CD4-positive, alpha-beta T cell treated with Interleukin-15 for 1 hour (primary cell): ENCODE results near the gene MPRIP.
"Not testable (repeated sequence)": the region's sequence is repeated elsewhere in the genome, so short reads cannot be mapped to it uniquely, and the experiment has no call there.

ENCODE experiments used
- DNase-seq: peaks from one replicate; pipeline ENCODE4 v3.0.0-alpha.2; 2020

The MPRIP gene

DNA sequence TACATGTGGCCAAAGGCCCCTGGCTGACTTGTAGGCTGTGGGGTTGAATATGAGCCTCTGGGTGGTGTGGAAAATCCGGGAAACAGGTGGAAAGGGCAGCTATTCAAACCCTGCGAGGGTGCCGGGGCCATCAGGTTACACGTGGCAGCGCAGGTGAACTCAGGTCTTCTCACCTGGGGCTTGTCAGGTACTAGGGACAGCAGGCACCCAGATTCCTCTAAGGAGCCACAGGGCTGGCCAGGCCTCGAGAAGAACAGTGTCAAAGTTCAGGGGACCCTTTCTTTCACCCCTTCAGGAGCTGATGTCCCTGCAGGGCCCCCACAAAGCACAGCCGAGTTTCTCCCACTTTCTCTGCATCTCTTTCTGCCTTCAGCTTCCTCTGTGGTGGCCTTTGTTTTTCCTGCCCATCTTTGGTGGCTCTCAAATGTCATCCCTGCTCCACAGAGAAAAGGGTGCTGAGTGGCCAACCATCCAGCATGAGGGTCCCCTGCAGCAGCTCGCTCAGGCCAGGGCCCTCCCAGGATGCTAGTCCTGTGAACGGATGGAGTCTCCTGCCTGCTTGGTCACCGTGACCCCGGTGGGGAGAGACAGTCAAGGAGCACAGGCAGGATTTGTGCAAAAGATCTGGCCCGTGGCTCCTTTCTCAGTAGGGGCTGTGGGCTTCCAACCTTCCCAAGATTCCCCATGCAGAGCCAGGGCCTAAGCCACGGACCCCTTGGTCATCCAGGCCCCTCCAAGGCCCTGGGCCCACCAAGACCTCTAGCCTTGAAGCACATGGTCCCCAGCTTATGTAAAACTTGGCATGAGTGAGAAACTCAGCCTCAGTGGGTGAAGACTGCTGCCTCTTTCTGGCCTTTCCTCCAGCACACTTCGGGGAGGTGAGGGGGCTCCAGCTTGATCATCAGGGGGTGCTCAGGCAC lies 28.2 kb upstream of the MPRIP start:
- DNase-seq = not testable (repeated sequence)

DNA sequence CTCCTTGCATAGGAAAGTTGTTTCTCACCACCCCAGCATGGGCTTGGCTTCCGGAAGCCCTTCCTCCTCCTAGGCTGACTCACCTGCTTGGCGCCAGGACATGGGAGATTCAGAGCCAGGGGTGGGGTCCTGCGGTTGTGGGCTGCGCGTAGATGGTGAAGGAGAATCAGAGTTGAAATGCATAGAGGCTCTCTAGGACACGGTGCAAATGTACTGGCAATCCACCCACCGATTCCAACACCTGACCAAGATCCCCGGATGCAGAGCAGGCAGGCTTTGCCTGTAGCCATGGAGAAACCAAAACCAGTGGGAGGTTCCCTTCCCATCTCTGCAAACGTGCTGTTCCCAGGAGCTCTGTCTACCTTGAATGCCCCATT lies 27.5 kb upstream of the MPRIP start:
- not testable (repeated sequence) for DNase-seq

DNA sequence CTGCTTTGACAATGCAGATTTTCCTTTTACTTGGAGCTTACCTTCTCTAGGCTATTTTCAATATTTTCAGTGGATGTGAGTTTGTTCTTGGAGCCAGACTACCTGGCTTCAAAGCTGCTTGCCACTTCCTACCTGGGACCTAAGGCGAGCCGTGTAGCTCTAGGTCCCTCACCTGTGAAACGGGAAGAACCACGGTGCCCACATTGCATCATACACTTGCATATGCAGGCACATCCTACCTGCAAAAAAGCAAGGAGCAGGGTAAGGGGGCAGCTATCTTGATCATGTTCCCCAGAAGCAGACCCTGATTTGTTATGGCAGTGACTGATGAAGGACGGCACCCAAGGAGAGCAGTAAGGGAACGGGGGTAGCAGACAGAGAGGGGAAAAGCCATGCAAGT lies 27.0 kb upstream of the MPRIP start:
- no peak for DNase-seq

DNA sequence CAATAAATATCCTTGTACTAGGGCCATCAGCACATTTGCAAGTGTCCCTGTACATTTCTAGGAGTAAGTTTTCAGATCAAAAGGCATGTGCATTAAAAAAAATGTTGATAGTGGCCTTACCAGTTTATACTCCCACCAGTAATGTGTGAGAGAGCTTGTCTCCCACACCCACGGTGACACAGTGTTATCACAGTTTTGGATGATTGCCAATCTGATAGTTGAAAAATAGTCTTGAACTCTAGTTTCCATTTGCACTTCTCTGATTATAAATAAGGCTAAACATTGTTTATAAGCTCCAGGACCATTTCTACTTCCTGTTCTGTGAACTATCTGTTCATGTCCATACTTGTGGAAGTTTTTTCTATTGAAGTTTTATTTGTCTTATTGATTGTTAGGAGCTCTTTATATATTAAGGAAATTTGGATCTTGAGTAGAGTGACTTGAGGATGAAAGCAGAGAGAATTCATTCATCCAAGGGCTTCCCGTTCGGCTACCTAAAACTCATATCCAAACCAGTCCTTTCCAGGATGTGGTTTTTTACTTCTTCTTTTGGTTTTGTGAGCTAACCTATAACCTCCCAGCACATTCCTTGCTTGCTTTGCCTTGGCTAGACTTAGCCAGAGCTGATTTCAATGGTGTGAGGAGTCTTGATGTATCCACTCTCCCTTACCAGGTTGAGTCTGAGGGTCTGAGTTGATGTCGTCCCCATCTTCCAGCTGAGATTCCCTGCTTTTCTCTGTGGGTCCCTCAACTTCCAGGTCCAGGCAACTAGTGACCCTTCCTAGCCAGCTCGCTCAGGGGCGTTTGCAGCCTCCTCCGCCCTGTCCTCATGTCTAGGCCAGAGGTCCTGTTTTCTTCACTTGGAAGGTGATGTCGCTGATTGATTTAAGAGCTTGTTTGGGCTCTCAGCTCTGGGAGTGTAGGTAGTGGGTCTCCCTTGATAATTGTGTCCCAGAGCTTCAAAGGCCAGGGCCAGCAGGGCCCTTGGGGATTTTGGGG lies 25.8 kb upstream of the MPRIP start:
- DNase-seq = not testable (repeated sequence)

DNA sequence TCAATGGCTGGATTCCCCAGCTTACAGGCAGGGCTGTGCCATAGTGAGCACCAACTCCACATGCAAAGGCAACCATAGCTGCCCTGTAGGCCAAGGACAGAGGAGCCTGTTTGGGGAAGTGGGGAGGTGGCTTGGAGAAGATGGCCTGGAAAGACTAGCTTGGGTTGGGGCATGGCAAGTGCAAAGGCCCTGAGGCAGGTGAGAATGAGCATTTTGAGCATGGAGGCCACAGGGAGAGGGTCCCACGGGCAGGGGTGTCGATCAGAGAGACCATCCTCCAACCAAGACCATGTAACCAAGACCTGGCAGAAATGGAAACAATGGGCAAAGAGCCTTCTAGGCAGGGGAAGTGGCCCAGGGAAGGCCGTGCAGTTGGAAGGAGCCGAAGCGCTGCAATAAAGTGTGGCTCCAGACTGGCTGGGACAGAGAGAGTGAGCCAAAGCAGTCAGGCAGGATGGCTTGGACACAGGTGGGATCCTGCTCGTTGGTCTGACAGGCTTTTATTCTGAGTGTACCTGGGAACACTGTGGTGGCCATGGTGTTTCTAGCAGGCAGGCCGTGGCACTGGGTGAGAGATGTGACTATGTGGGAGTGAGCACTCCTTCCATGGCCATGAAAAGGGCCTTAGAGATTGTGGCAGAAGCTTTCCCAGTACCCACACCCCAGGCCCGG lies 24.8 kb upstream of the MPRIP start:
- no peak for DNase-seq

DNA sequence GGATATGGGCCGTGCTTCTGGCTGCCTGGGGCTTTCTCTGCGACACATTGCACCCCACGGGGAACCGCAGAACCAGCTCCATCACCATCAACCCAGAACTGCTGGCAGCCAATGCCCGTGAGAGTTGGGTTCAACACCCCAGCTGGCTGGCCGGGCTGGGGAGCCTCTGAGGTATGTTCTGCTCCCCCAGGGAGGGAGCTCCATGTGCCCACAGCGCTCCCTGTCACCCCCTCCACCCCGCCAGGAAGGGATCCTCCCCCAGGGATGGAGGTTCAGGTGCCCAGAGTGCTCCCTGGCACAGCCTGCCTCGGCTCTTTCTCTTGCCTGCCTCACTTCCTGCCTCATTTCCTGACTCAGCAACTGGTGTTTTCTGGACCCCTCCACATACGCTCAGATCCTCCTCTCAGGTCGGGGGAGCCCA lies 24.2 kb upstream of the MPRIP start:
- no peak for DNase-seq

DNA sequence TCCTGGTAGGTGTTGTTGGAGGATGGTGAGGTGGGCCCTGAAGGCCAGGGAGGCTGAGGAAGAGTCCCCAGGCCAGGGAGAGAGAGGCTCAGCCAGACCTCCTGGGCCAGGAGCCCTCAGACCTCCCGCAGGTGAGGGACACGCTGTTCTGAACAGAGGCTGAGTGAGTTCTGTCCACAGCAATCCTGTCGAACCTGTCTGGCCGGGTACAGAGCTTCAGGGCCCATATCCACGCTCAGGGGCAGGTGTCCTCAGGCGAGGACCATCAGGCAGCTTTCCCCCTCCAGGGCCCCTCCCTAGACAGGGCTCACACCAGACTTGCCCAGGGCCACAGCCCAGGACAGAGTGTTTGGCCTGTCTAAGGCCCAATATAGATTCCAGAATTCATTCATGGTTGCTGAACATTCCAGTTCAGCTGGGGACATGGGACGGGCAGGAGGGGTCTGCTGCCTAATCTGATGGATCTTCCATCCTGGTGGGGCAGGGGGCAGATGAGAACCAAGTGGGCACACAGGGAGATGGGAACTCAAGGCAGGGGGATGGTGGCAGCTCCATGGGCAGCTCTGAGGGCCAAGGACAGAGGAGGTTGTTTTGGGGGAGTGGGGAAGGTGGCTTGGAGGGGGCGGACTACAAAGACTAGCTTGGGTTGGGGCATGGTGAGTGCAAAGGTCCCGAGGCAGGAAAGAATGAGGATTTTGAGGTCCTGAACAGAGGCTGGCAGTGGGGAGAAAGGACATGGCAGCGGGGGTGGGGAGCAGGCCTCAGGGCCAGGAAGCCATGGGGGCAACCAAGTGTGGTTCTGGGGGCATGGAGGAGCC lies 23.4 kb upstream of the MPRIP start:
- no peak for DNase-seq

DNA sequence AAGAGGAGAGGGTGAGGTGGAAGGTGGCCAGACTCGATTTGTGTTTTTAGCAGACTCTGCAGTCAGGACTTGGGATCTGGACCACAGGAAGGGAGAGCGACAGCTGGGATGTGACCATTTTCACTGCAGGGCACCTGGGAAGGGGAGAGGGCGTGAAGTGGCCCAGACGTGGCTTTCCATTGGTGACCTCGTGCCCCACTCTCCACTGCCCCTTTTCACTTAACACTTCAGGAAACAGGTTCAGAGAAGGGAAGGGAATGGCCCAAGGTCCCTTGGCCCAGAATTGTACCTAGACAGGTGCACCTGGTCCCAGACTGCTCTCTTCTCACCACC lies 22.9 kb upstream of the MPRIP start:
- DNase-seq = no peak

DNA sequence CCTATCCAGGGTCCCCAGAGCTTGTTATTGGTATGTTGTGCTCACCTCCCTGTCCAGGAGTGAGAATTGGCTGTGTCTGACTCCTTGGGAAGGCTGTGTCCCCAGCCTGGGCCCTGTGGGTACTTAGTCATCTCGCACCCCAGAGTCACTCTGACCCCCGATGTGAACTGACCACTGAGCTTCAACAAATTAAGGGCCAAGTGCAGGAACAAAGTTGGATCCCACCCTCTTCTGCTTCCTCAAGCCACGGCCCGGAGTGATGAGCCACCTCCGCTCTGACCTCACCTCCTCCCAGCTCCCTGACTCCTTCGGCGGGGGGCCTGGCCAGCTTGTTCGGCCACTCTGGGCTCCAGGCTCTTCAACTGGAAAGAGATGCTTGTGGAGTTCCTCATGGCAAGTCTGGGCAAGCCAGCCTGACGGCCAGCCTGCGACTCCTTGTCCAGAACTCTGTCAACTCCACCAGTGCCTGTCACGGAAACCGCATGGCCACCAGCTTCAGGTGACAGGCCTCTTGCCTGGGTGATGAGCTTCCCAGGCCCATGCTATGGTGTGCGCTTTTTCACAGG lies 22.3 kb upstream of the MPRIP start:
- DNase-seq = no peak

DNA sequence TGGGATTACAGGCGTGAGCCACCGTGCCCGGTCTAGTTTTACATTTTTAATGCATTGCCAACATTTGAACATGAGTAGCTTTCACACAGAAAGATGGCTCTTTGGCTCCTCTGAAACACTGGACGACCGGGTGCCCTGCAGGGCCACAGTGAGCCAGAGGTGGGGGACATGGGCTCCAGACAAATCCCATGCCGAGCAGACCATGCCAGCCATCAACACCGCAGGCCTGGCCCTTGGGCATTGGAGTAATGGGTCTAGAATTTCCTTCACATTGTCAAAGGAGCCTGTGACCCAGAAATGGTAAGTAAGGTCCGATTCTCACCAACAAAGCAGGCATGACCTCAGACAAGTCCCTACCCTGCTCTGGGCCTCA lies 21.4 kb upstream of the MPRIP start:
- no peak for DNase-seq

DNA sequence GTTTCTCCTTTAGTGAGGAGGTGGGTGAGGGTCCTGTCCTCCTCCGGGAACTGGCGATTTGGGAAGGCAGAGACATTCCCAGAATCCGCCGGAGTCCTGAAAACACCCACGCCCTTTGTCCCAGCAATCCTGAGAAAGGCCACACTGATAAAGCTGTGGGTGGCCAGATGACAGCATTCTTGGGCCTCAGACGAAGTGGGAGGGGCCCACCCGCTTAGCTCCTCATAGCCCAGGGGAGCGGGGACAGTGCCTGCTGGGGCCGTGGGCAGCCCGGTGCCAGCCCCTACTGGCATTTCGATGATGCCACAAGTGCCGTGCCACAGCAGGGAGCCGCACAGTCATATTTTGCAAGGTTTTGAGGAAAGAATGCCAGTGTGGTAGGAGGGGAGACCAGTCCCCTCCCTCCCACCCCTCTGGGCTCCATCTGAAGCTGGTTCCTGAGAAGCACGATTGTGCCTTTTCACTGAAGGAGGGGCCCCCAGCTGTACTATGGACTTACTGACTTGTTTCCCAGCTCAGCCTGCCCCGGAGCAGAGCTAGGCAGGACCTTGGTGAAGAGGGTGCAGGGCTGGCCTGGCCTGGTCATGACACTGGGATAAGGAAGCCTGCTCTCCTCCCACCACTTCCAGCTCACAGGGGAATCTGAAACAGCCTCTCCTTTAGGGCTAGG lies 20.9 kb upstream of the MPRIP start:
- no peak for DNase-seq

DNA sequence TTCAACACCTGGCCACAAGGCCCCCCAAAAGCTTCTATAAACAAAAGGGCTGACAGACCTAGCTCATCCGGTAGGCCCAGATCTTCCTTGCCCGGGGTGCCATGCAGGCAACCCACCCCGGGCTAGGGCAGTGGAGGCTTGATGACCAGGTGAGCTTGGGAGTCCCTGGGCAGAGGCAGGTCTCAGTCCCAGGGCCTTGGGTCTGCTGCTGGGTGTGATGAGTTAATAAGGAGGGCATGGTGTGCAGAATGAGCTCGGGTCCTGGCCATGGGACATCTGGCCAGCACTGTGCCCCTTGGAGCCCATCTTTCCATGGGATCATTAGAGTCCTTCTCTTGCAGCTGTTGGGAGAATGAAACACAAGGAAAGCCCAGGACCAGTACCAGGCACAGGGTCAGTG lies 20.2 kb upstream of the MPRIP start:
- no peak for DNase-seq

DNA sequence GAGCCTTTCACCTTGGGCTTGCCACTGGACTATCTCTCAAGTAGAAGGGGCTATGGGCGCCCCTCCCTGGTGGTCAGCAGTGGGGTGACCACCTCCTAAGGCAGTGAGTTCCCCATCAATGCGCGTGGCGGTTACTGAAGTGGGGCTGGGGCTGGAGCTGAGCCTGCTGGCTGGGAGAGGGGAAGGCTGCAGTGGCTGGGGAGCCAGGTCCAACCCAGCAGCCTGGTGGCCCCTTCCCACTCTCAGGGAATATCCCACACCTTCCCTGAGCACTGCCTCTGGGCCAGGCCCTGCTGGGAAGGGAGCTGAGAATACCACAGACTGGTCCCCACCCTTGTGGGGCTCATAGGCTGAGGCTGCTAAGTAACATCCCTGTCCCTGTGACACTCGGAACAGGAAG lies 19.8 kb upstream of the MPRIP start:
- DNase-seq = no peak

DNA sequence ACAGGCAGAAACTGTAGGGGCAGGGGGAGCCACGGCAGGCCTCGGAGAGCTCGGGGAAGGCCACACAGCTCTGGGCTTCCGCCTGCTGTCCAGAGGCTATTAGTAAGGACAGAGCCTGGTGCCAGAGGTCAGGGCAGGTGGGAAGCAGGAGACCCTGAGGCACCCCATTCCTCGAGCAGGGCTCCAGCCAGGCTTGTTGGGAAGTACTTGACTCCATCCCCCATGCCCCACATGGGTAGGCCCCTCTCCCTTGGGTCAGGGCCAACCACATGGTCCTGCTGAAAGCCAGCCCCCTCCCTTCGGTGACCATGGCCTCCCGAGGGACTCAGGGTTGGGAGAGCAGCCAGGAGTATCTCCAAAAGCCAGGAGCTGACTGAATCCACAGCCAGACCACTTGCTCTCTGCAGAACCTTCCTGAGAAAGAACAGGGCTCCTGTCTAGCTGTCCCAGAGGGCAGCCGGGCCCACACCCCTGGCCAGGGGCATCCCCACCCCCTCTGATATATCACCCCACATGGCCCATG lies 17.4 kb upstream of the MPRIP start:
- no peak for DNase-seq

DNA sequence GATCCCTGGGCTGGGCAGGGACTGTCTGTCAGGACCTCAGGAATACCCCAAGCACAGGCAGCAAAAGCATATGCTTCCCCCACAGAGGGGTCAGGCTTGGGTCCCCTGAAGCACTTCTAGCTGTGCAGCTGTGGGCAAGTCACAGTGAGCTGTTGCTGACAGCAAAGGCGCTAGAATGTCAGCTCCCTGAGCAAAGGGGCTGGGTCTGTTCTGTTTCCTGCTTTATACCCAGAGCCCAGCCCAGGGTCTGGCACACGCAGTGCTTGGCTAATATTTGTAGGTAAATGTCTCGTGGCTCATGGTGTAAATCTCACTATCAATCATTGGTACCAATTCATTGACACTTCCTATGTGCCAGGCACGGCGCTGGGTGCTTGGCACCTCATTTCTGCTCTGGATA lies 16.6 kb upstream of the MPRIP start:
- DNase-seq = no peak

DNA sequence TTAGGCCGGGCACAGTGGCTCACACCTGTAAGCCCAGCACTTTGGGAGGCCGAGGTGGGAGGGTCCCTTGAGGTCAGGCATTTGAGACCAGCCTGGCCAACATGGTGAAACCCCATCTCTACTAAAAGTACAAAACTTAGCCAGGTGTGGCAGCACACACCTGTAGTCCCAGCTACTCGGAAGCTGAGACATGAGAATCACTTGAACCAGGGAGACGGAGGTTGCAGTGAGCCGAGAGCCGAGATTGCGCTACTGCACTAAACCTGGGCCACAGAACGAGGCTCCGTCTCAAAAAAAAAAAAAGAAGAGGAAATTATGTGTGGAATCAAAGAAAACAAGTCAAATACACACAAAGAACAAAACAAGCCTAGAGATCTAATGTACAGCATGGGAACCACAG lies 16.1 kb upstream of the MPRIP start:
- DNase-seq = no peak

DNA sequence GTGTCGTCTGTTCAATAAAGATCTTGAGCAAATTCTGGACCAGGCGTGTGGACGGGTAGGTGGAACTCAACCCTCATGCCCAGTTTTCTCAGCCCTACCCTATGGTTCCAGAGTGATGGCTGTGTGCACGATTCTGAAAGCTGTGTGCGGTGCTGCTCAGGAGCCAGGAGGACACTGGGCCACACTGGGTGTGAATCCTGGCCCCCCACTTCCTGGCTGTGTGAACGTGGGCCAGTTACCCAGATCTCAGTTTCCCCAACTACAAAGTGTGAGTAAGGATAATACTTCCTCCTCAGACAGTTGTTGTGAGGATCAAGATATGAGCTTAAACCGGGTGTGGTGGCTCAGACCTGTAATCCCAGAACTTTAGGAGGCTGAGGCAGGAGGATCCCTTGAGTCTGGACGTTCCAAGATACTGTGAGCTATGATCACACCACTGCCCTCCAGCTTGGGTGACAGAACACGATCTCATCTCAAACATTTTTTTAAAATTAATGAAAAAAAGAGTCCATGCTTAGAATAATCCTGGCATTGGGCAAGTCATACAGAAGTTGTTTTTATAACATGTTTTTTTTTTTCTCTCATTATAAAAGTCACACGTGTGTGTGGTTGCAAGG lies 14.7 kb upstream of the MPRIP start:
- DNase-seq = no peak

DNA sequence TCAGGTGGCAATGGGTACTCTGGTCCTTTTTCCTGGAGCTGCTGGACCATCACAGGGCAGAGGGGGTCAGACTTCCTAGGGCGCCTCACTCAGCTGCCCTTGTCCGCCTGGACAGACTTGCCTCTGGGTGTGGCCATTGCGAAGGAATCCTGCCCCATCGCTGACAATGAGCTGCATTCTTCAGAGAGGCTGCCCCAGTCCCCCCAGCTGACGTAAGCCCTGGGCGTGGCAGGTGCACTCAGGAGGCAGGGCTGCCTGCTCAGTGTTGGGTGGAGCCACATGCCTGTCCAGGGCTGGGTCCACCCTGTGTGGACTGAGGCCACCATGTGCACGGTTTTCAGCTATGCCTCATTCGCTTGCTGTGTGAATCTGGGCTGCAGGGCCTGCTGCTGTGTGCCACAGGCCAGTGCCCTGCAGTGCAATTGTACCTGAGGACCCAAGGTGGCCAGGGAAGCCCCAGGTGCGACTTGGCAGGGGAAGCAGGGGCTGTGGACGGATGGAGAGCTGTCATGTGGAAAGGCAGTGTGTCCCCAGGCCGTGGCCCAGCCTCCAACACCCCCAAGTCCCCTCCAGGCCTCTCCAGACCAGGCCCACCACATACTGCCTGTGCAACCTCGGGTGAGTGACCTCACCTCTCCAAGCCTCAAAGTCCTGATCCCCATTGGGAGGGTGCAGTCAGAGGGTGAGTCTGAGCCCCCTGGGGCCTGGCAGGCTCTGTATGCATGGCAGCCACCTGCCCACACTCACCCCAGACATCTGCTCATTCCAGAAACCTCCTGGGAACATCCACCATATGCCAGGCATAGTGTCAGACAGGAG lies 14.0 kb upstream of the MPRIP start:
- no peak for DNase-seq

DNA sequence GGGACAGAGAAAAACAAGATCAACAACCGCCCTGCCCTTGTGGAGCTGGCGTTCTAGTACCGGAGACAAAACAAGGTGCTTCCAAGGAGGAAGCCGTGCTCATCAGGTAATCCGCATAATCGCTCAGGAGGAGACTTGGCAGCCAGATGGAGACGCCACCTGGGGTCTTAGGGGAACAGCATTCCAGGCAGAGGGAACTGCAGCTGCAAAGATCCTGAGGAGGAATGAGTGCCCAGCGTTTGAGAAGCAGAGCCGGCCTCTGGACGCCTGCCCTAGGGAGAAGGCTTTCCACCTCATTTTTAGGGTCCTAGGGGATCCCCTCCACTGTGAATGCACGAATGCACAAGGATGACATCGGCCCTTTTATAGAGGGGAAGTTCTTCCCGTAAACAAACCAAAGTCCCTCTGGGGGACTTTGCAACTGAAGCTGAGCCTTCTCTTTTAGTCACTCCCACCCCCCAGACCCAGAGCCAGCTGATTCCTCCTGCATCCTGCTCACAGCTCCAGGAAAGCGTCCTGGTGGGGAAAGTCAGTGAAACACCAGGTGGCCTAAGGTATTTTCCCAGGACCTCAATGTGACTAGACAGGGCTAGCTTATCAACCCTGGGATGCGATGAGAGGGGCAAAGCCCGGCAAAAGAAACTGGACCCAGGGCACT lies 13.2 kb upstream of the MPRIP start:
- DNase-seq = no peak
